Hematopoietic multipotent progenitor cell treated with erythropoietin and hydrocortisone succinate and interleukin-3 and kit ligand, for 17 days (in vitro differentiated cells): Measurements from ENCODE around the gene PCSK5.

Source experiments
- DNase-seq: peaks from one replicate; pipeline ENCODE4 v3.0.0-alpha.2; 2015; ENCODE audit warnings: low spot score

The PCSK5 gene

GRCh38 chr9:76192013-76192412, 301.5 kb downstream of the PCSK5 start:
- no peak for DNase-seq

DNA sequence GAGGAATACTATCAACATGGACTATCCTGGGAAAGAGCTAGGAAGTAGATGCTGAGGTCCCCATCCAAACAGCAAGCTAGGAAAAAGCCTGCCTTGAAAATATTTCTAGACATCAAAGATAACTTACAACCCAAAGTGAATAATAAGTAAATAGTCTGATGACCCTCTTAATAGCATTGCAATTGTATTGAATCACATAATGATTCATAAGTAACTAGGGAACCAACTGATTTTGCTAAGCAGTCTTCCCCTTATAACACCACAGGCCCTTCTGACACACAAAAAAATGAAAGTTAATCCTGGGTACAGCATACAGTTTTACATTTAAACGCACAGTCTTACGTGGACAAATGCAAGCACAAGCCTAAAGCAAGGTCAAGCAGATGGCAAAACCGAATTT, 304.4 kb downstream of the PCSK5 start:
- DNase-seq: no peak

GRCh38 chr9:76198336-76198735, 307.9 kb downstream of the PCSK5 start:
- DNase-seq: no peak

DNA sequence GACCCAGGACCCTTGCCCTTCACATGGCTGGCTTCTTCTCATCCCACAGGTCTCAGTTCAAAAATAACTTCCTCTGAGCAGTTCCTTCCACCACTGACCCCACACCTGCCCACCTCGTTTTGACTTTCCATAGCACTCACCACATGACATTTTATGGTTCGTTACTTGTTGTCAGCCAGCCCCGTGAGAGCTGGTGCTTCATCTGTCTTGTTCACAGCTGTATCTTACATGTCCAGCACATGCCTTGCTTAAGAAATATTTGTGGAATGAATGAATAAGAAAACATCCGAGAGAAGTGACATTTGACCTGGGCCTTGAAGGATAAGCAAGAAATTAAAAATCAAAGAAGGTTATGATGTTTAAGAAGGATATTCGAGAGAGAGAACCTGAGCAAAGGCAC, 309.8 kb downstream of the PCSK5 start:
- no peak for DNase-seq

- DNase-seq: no peak
Observed at GRCh38 chr9:76200745-76201144, 310.3 kb downstream of the PCSK5 start.

DNA sequence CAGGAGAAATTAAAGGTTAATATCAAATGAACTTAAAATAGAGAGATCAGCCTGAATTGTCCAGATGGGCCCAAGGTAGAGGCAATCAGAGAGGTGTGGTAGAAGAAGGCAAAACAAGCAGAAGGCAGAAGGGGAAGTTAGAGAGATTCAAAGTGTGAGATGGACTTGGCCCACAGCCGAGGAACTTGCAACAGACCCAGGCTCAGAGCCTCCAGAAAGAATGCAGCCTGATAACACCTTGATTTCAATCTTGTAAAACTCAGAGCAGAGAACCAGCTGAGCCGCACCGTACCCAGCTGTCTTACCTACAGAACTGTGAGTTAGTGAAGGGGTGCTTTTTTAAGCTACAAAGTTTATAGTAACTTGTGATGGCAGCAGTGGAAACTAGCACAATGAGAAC, 312.9 kb downstream of the PCSK5 start:
- no peak for DNase-seq

GRCh38 chr9:76206821-76207220, 316.3 kb downstream of the PCSK5 start:
- DNase-seq: no peak

- no peak for DNase-seq
Observed at GRCh38 chr9:76213751-76214150, 323.3 kb downstream of the PCSK5 start.

GRCh38 chr9:76215066-76215465, 324.6 kb downstream of the PCSK5 start:
- DNase-seq: no peak

DNA sequence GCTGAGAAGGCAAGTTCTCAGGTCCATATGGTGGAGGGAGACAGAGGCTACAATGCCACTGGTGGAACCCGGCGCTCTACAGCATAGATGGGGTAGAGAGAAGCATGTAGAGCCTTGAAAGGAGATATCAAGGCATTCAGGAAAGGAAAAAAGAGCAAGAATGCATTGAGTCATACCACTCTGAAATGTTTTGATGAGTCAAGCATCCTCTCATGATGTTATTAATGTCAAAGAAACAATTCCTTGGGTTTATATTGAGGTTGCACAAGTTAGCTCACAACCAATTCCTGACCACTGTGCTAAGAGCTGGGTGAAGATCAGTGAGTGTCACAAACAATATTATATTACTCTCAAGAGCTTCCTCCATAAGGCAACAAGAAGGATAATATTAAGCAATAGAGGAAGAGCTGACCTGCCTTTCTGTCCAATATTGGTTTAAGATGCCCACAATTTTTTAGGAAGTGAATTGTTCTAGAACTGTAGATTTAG, 325.7 kb downstream of the PCSK5 start:
- no peak for DNase-seq

DNA sequence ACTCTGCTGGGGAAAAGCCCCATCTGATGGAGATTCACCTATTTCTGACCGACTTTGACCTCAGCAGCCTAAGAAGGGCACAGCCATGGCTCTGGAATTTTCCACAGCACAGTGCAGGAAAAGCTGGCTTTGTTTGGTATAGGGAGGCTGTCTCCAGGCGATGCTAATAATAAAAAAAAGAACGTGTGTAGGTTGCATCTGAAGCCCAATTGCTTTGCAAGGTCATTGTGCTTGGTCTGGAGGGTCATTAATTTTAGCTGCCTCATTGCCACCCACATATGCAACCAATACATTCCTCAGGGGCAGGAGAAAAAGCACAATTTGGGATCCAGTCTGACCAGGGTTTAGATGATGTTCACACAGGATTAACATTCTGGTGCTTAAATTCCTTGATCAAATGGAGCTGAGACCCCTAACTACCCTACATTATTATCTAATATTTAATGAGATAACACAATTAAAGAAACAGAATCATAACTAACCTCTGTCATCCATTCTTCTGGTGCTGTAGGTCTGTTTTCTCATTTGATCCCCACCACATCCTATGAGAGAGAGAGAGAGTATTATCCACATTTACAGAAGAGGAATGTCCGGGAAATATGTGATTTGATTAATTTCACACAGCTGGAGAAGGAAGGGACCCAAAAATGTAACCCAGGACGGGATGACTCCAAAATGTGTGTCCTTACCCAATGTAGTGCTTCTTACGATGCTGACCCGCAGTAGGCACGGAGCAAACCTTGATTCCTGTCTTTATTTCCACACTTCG, 327.8 kb downstream of the PCSK5 start:
- no peak for DNase-seq

DNA sequence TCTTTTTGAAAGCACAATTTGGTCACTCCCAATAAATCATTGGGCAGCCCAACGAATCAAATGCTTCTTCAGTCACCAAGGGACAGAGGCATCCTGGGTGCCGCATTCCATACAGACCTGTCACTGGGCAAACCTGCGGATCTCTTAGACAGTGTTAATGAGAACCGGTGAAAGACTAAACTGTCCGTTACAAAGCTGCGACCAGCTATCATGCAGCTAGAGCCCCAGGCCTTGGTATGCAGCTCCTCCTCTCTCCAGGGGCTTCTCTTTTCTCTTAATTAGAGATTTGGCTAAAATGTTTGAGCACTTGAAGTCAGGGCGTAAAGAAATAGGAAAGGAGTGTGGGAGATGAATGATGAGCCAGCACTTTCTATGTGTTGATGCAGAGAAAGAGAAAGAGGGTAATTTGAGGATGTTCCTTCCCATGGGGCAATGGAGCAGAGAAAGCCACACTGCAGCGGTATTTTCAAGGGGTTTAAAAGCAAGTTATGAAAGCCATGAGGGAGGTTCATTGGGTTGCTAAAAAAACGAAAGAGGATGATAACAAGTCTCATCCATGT, 328.5 kb downstream of the PCSK5 start:
- DNase-seq: no peak

DNA sequence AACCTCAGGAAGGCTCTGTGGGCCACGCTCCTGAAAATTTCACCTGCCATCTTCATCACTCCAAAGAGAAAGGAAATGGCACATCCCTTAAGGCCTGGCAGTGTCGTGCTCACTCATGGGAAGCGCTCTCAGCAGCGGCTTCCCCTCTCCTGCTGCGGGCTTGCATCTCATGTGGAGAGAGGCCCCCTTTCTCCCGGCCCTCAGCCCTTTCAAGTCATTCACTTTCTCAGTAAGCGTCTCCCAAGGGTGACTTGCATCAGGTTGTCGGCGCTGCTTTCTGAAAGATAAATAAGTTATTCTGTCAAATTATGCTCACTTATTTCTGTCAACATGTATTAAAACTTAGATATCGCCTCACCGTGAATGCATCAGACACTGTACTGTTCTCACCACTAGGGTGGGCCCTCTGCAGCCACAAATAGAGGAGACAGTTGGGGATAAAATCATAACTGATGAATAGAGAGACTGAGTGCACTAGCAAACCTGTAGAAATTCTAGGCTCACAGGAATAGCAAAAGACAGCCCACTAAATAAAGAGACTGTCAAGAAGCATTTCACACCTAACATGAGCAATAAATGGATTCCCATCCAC, 329.2 kb downstream of the PCSK5 start:
- no peak for DNase-seq

DNA sequence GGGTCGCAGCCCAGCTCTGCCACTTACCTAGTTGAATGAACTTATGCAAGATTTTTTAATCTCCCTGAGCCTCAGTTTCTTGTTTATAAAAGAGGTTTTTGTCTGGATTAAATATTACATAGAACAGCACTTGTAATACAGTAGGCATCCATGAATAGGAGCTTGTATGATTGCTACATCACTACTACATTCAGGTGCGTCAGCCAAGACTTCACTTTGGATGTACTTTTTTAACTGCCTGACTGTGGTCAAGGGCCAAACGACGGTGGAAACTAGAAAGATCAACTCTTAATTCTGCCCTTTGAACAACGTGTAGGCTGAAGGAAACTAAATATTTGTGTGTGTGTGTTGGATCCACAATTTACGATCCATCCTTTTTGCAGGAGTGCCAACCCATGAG, 330.9 kb downstream of the PCSK5 start:
- DNase-seq: no peak

- no peak for DNase-seq
Observed at GRCh38 chr9:76223749-76224340, 333.4 kb downstream of the PCSK5 start.

DNA sequence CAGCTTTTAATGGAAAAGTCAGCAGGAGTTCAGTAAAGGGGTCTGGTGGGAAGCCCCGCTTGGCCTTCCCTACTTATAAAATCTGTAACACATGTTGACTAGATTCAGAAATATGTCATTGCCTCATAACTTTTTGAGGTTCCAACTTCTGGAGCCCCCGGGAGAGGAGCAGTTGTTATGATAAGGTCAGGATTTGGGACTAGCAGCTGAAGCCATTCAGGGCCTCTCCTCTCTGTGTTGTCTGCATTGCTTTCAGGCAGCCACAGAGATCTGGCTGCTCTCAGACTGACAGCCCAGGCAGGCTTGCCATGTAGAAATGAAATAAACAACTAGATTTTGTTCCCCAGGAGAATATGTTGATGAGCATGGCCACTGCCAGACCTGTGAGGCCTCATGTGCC, 336.7 kb downstream of the PCSK5 start:
- DNase-seq: no peak

DNA sequence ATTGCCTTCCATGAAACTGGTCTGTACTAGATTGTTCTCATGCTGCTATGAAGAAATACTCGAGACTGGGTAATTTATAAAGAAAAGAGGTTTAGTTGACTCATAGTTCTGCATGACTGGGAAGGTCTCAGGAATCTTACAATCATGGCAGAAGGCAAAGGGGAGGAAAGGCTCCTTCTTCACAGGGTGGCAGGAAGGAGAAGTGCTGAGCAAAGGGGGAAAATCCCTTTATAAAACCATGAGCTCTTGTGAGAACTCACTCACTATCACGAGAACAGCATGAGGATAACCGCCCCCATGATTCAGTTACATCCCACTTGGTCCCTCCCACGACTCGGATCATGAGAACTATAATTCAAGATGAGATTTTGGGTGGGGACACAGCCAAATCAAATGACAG, 340.5 kb downstream of the PCSK5 start:
- no peak for DNase-seq

DNA sequence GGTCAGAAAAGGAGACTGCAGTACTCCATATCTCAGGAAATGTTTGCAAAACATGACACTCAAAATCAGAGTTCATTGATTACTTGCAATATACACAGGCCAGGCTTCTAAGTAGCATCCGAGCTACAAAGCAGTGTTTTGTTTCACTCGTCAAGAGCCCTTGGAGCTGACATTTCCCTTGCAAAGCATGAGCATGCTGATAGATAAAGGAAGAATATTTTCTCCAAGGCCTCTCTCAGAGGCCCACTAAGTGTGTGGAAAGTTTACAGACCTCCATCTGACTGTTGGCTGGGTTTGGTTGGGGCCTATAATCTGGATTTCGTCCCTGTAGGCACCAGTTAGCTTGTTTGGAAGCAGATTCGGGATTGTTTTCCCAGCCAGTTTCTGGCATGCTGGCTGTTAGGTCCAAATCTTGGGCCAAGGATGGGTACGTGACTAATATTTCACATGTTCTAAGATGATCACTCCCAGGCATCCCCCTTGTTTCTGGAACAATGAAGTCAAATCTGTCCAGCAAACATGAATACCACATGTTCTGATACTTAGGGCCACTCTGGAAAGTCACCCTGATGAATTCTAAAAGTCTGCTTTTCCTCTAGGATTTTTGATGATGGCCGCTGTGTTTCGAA, 342.5 kb downstream of the PCSK5 start:
- no peak for DNase-seq

GRCh38 chr9:76240578-76240977, 350.1 kb downstream of the PCSK5 start:
- DNase-seq: no peak

- no peak for DNase-seq
Observed at GRCh38 chr9:76245518-76245917, 355.0 kb downstream of the PCSK5 start.

DNA sequence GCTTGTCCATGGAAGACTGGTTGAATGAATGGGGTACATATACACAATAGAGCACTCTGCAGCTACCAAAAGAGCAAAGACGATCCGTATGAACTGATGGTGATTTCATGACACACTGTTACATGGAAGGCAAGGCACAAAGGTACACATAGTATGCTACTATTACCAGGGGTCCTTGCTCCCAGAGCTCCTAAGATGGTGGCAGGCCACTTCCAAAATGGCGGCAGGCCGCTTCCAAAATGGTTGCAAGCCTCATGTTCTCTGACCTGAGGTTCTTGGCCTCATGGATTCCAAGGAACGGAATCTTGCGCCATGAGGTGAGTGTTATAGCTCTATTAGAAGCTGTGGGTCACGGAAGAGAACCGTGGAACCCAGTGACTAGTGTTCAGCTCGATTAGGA, 356.2 kb downstream of the PCSK5 start:
- no peak for DNase-seq

- no peak for DNase-seq
Observed at GRCh38 chr9:76247426-76247825, 357.0 kb downstream of the PCSK5 start.

- no peak for DNase-seq
Observed at GRCh38 chr9:76249309-76249708, 358.8 kb downstream of the PCSK5 start.
